Tibial nerve (tissue), 4 donors: Measurements from ENCODE around the gene KDM2A.

Experiments
- EP300 ChIP-seq, 2 donors: sonication (generic); formaldehyde crosslinking; IDR thresholded peaks; one replicate each; pipeline ENCODE4 v1.6.1; 2017; ENCODE audit warnings: antibody characterized with exemption in 2 of 2, mild to moderate bottlenecking in 1 of 2
- POLR2A ChIP-seq, 2 donors: fragments of 450-650 bp; IDR thresholded peaks; one replicate each; pipeline ENCODE4 v1.6.1; 2017; ENCODE audit warnings: antibody characterized with exemption in 2 of 2, mild to moderate bottlenecking in 2 of 2, moderate library complexity in 2 of 2
- TF ChIP-seq, protein P1 (sequence below), 5 experiments: fragments of 200-600 bp in 3 of 5; fragments of 450-650 bp in 2 of 5; sonication (generic) in 3 of 5; IDR thresholded peaks; one replicate each; pipeline ENCODE4 v1.5.1; 2016 to 2019; ENCODE audit warnings: antibody characterized with exemption in 5 of 5, mild to moderate bottlenecking in 3 of 5, moderate library complexity in 2 of 5

DNA sequence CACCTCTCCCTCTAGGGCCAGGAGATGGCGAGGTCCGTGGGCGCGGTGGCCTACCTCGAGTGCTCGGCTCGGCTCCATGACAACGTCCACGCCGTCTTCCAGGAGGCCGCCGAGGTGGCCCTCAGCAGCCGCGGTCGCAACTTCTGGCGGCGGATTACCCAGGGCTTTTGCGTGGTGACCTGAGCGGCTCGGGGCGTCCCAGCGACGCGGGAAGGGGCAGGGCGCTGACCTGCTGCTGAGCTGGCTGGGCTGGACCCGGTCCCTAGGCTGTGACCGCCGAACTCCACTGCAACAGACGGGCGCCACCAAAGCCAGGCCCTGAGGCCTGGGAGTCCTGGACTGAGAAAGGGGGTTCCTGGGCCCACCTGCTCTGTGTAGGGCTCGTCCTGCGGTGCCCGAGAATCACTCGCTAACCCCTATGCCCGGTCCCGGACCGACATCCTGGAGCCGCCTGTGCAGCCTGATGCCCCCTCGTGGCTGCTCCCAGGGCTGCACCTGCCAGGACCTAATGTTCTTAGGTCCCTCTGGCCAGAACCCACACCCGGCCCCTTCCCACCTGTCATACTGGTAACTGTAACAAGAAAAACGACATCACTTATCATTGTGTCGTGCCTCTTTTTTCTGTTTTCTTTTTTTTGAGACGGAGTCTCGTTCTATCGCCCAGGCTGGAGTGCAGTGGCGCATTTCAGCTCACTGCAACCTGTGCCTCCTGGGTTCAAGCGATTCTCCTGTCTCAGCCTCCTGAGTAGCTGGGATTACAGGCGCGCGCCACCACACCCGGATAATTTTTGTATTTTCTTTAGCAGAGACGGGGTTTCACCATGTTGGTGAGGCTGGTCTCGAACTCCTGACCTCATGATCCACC is 47.4 kb upstream of the KDM2A start:
- TF ChIP-seq, protein P1, sequence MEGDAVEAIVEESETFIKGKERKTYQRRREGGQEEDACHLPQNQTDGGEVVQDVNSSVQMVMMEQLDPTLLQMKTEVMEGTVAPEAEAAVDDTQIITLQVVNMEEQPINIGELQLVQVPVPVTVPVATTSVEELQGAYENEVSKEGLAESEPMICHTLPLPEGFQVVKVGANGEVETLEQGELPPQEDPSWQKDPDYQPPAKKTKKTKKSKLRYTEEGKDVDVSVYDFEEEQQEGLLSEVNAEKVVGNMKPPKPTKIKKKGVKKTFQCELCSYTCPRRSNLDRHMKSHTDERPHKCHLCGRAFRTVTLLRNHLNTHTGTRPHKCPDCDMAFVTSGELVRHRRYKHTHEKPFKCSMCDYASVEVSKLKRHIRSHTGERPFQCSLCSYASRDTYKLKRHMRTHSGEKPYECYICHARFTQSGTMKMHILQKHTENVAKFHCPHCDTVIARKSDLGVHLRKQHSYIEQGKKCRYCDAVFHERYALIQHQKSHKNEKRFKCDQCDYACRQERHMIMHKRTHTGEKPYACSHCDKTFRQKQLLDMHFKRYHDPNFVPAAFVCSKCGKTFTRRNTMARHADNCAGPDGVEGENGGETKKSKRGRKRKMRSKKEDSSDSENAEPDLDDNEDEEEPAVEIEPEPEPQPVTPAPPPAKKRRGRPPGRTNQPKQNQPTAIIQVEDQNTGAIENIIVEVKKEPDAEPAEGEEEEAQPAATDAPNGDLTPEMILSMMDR (IDR thresholded peaks at IDR 0.05), result peak; percentile 76 to 86 (median 82)
- TF ChIP-seq POLR2A (IDR thresholded peaks at IDR 0.05), result no peak
- TF ChIP-seq EP300 (IDR thresholded peaks at IDR 0.05), result no peak
